ENCODE data around the gene AGBL1. TPM values are rescaled to one million over a fixed set of nuclear protein-coding genes. Genes with fewer than 3 reads are reported as not detected.

The AGBL1 gene
- total and polyA plus RNA-seq, 2 experiments from 2014 or later = 0.03 TPM; not detected in 1

GRCh38 chr15:86266896-86267484 is 187.3 kb downstream of the AGBL1 start (continued):
- no peak for TF ChIP-seq ZNF462 (CRISPR knock-in tag; IDR thresholded peaks at IDR 0.05)
- TF ChIP-seq POLR2AphosphoS5 (IDR thresholded peaks at IDR 0.05; ENCODE audit: low read depth) = no peak
- no peak for TF ChIP-seq EZH2phosphoT487 (IDR thresholded peaks at IDR 0.05; ENCODE audit: unreplicated experiment)
- no peak for TF ChIP-seq ZNF331 (CRISPR knock-in tag; IDR thresholded peaks at IDR 0.05; ENCODE audit: low read depth)
- no peak for TF ChIP-seq CREB1 (CRISPR knock-in tag; IDR thresholded peaks at IDR 0.05; ENCODE audit: low read depth)
- no peak for TF ChIP-seq STAT1 (IDR thresholded peaks at IDR 0.05; ENCODE audit: unreplicated experiment)
- TF ChIP-seq CTCF (conservative IDR thresholded peaks at IDR 0.05; ENCODE audit: low read depth in 2 of 2) = no peak
- no peak for TF ChIP-seq REST (IDR thresholded peaks at IDR 0.05; ENCODE audit: unreplicated experiment)

Data from GM23338 (cell line).